CD4-positive, alpha-beta memory T cell (primary cell): Measurements from ENCODE around the gene RERE. TPM values are rescaled to one million over a fixed set of nuclear protein-coding genes. Genes with fewer than 3 reads are reported as not detected.

Source experiments
- CTCF ChIA-PET: fragments of 350-600 bp; sonication (Branson Sonifier 250); formaldehyde crosslinking; loops from one replicate; lab custom pipeline; 2021; ENCODE audit warnings: inconsistent platforms; ENCODE audit not compliant: partially characterized antibody; lab: Charles Lee
- POLR2A ChIA-PET: fragments of 350-600 bp; sonication (Branson Sonifier 250); formaldehyde crosslinking; loops from one replicate; lab custom pipeline; 2021; ENCODE audit not compliant: partially characterized antibody; lab: Charles Lee
- DNase-seq, 5 donors: peaks; one replicate each; pipeline versions ENCODE4 v3.0.0 to v3.0.0-alpha.2; 2020 to 2022; ENCODE audit warnings: mixed read lengths in 1 of 5
- H3K27ac ChIP-seq: one replicate; pipeline ENCODE4 v1.7.0; 2013; ENCODE audit warnings: low read depth, low read length
- H3K27me3 ChIP-seq: 2 replicates; pipeline ENCODE4 v1.7.0; 2013; ENCODE audit warnings: mild to moderate bottlenecking, low read length, moderate library complexity; ENCODE audit not compliant: insufficient read depth
- H3K36me3 ChIP-seq: 2 replicates; pipeline ENCODE4 v1.7.0; 2013; ENCODE audit warnings: mild to moderate bottlenecking, low read length, moderate library complexity; ENCODE audit not compliant: insufficient read depth
- H3K4me1 ChIP-seq: 2 replicates; pipeline ENCODE4 v1.7.0; 2013; ENCODE audit warnings: mild to moderate bottlenecking, low read length, moderate library complexity; ENCODE audit not compliant: insufficient read depth
- H3K4me3 ChIP-seq, 2 donors: one replicate each; pipeline ENCODE4 v1.7.0; 2013; ENCODE audit warnings: low read length in 2 of 2, mild to moderate bottlenecking in 1 of 2
- H3K9me3 ChIP-seq, 2 donors: one replicate each; pipeline ENCODE4 v1.7.0; 2013; ENCODE audit warnings: low read length in 2 of 2, control low read depth in 1 of 2; ENCODE audit not compliant: control insufficient read depth in 1 of 2
- H3K27ac Mint-ChIP-seq, 7 donors: one replicate each; pipeline ENCODE4 v1.8.0; 2020 to 2021; ENCODE audit warnings: mixed read lengths in 7 of 7, mild to moderate bottlenecking in 6 of 7, inconsistent platforms in 3 of 7, moderate library complexity in 3 of 7
- H3K27me3 Mint-ChIP-seq, 2 donors: one replicate each; pipeline ENCODE4 v1.8.0; 2020 to 2021; ENCODE audit warnings: mixed read lengths in 2 of 2
- H3K36me3 Mint-ChIP-seq, 2 donors: one replicate each; pipeline ENCODE4 v1.8.0; 2020 to 2021; ENCODE audit warnings: mixed read lengths in 2 of 2, inconsistent platforms in 1 of 2, mild to moderate bottlenecking in 1 of 2
- H3K4me1 Mint-ChIP-seq, 4 donors: one replicate each; pipeline ENCODE4 v1.8.0; 2020 to 2021; ENCODE audit warnings: mixed read lengths in 4 of 4, mild to moderate bottlenecking in 1 of 4
- H3K4me3 Mint-ChIP-seq, 8 donors: one replicate each; pipeline ENCODE4 v1.8.0; 2020 to 2021; ENCODE audit warnings: mixed read lengths in 8 of 8, mild to moderate bottlenecking in 7 of 8, moderate library complexity in 6 of 8, inconsistent platforms in 3 of 8
- H3K9me3 Mint-ChIP-seq, 8 donors: one replicate each; pipeline ENCODE4 v1.8.0; 2020 to 2021; ENCODE audit warnings: mixed read lengths in 8 of 8, mild to moderate bottlenecking in 5 of 8, inconsistent platforms in 3 of 8, moderate library complexity in 1 of 8
- intact Hi-C: fragments of 100-400 bp; cut with micrococcal nuclease; formaldehyde crosslinking; loops from one replicate; pipeline ENCODE4 v1.15.1; 2023
- polyA plus RNA-seq, 2 donors: library from polyadenylated mRNA; unstranded; fragments of 300-500 nt; fragmentation: Illumina TruSeq; gene quantifications; one replicate each; pipeline ENCODE4 v1.2.3, GENCODE V29; 2021
- total RNA-seq, 2 experiments: library from RNA; stranded (reverse); gene quantifications; one replicate each; pipeline ENCODE4 v1.2.3, GENCODE V29; 2021

The RERE gene
- total and polyA plus RNA-seq, 4 experiments from 2014 or later, result 0.38 to 117 (median 60.3) TPM

GRCh38 chr1:8520483-8520966, 296.9 kb downstream of the RERE start:
- Histone ChIP-seq H3K4me3 (no peak overlapping the region), H3K27ac (no peak overlapping the region), H3K36me3 (no peaks in the 10 kb centered on the region), H3K9me3 (no peaks in the 10 kb centered on the region), H3K27me3 (no peaks in the 10 kb centered on the region), H3K4me1 (peaks cover 66% of the 10 kb centered on the region)
- DNase-seq, result no peak
- Mint-ChIP-seq H3K36me3 (peaks cover 14 to 18% of the 10 kb centered on the region in 2 donors), H3K27ac (peak overlapping the region in 4 of 7 donors; percentile 45 to 92 (median 84)), H3K27me3 (no peaks in the 10 kb centered on the region), H3K9me3 (no peaks in the 10 kb centered on the region), H3K4me1 (peaks cover 49 to 69% (median 54%) of the 10 kb centered on the region in 4 donors), H3K4me3 (peak overlapping the region in 4 of 8 donors; percentile 1 to 47 (median 22))
- ChIA-PET CTCF (no interaction called here), POLR2A (interaction anchor here (1.0 to 1.1 kb wide), 2 partner anchors 9 to 10 kb away, joined by 3 read pairs; no protein-coding TSS in a partner anchor)
- intact Hi-C loops, result no loop called here

GRCh38 chr1:8519167-8519566, 298.3 kb downstream of the RERE start:
- Histone ChIP-seq H3K4me3 (no peak overlapping the region), H3K27ac (no peak overlapping the region), H3K9me3 (no peaks in the 10 kb centered on the region), H3K27me3 (no peaks in the 10 kb centered on the region), H3K4me1 (peaks cover 53% of the 10 kb centered on the region), H3K36me3 (no peaks in the 10 kb centered on the region)
- intact Hi-C loops, result no loop called here
- H3K9me3 Mint-ChIP-seq, result no peaks in the 10 kb centered on the region
- H3K4me3 Mint-ChIP-seq, result no peak overlapping the region
- peaks cover 42 to 62% (median 52%) of the 10 kb centered on the region in 4 donors for H3K4me1 Mint-ChIP-seq
- POLR2A ChIA-PET, result no interaction called here
- DNase-seq, result no peak
- peak overlapping the region in 1 of 7 donors; percentile 65 for H3K27ac Mint-ChIP-seq
- CTCF ChIA-PET, result no interaction called here
- no peaks in the 10 kb centered on the region for H3K27me3 Mint-ChIP-seq
- peaks cover 11 to 18% of the 10 kb centered on the region in 2 donors for H3K36me3 Mint-ChIP-seq

- peak overlapping the region in 1 of 8 donors; percentile 23 for H3K4me3 Mint-ChIP-seq
- no peaks in the 10 kb centered on the region for H3K9me3 Mint-ChIP-seq
- H3K27me3 ChIP-seq, result no peaks in the 10 kb centered on the region
- no peaks in the 10 kb centered on the region for H3K9me3 ChIP-seq
- H3K36me3 ChIP-seq, result no peaks in the 10 kb centered on the region
- H3K4me3 ChIP-seq, result no peak overlapping the region
- no peaks in the 10 kb centered on the region for H3K27me3 Mint-ChIP-seq
- no peak overlapping the region for H3K27ac ChIP-seq
- POLR2A ChIA-PET, result no interaction called here
- peak overlapping the region in 1 of 7 donors; percentile 15 for H3K27ac Mint-ChIP-seq
- no peak for DNase-seq
- H3K36me3 Mint-ChIP-seq, result peaks cover 9 to 17% of the 10 kb centered on the region in 2 donors
- CTCF ChIA-PET, result no interaction called here
- intact Hi-C loops, result no loop called here
- H3K4me1 ChIP-seq, result peaks cover 45% of the 10 kb centered on the region
- H3K4me1 Mint-ChIP-seq, result peaks cover 37 to 62% (median 49%) of the 10 kb centered on the region in 4 donors
These were observed 299.0 kb downstream of the RERE start for GRCh38 chr1:8518490-8518801.

GRCh38 chr1:8517661-8518489, 299.6 kb downstream of the RERE start:
- Histone ChIP-seq H3K27ac (no peak overlapping the region), H3K4me1 (peaks cover 41% of the 10 kb centered on the region), H3K4me3 (no peak overlapping the region), H3K27me3 (no peaks in the 10 kb centered on the region), H3K9me3 (no peaks in the 10 kb centered on the region), H3K36me3 (no peaks in the 10 kb centered on the region)
- peak overlapping the region in 6 of 7 donors; percentile 4 to 83 (median 60) for H3K27ac Mint-ChIP-seq
- H3K4me1 Mint-ChIP-seq, result peaks cover 33 to 59% (median 47%) of the 10 kb centered on the region in 4 donors
- H3K36me3 Mint-ChIP-seq, result peaks cover 6 to 14% of the 10 kb centered on the region in 2 donors
- peak overlapping the region in 2 of 8 donors; percentile 51 to 61 for H3K4me3 Mint-ChIP-seq
- POLR2A ChIA-PET, result interaction anchor here (1.7 kb wide), 1 partner anchor 7 kb away, joined by 7 read pairs; no protein-coding TSS in a partner anchor
- intact Hi-C loops, result no loop called here
- DNase-seq, result no peak
- CTCF ChIA-PET, result interaction anchor here (1.2 to 1.7 kb wide), 4 partner anchors 12 to 331 kb away, joined by 3 to 6 read pairs (median 3); no protein-coding TSS in a partner anchor
- H3K27me3 Mint-ChIP-seq, result no peaks in the 10 kb centered on the region
- H3K9me3 Mint-ChIP-seq, result no peaks in the 10 kb centered on the region

- Histone ChIP-seq H3K4me1 (peaks cover 47% of the 10 kb centered on the region), H3K9me3 (no peaks in the 10 kb centered on the region), H3K27me3 (no peaks in the 10 kb centered on the region), H3K4me3 (no peak overlapping the region), H3K36me3 (no peaks in the 10 kb centered on the region), H3K27ac (no peak overlapping the region)
- H3K4me3 Mint-ChIP-seq, result peak overlapping the region in 4 of 8 donors; percentile 2 to 61 (median 18)
- H3K27ac Mint-ChIP-seq, result peak overlapping the region in 5 of 7 donors; percentile 1 to 57 (median 37)
- no peak for DNase-seq
- ChIA-PET CTCF (interaction anchor here (1.2 to 1.7 kb wide), 5 partner anchors 12 to 332 kb away, joined by 3 to 6 read pairs (median 3); no protein-coding TSS in a partner anchor), POLR2A (interaction anchor here (0.8 to 1.7 kb wide), 2 partner anchors 8 to 27 kb away, joined by 3 to 7 read pairs; no protein-coding TSS in a partner anchor)
- H3K9me3 Mint-ChIP-seq, result no peaks in the 10 kb centered on the region
- peaks cover 35 to 60% (median 49%) of the 10 kb centered on the region in 4 donors for H3K4me1 Mint-ChIP-seq
- peaks cover 4 to 10% of the 10 kb centered on the region in 2 donors for H3K36me3 Mint-ChIP-seq
- intact Hi-C loops, result no loop called here
- H3K27me3 Mint-ChIP-seq, result no peaks in the 10 kb centered on the region
These were observed 300.5 kb downstream of the RERE start for GRCh38 chr1:8516793-8517556.

- Mint-ChIP-seq H3K4me3 (peak overlapping the region in 1 of 8 donors; percentile 25), H3K9me3 (no peaks in the 10 kb centered on the region), H3K36me3 (peaks cover 4 to 10% of the 10 kb centered on the region in 2 donors), H3K4me1 (peaks cover 35 to 59% (median 49%) of the 10 kb centered on the region in 4 donors), H3K27me3 (no peaks in the 10 kb centered on the region), H3K27ac (no peak overlapping the region)
- no peaks in the 10 kb centered on the region for H3K36me3 ChIP-seq
- peaks cover 47% of the 10 kb centered on the region for H3K4me1 ChIP-seq
- no peak overlapping the region for H3K4me3 ChIP-seq
- no peaks in the 10 kb centered on the region for H3K9me3 ChIP-seq
- intact Hi-C loops, result no loop called here
- H3K27ac ChIP-seq, result no peak overlapping the region
- no peaks in the 10 kb centered on the region for H3K27me3 ChIP-seq
- ChIA-PET CTCF (interaction anchor here (1.2 to 1.7 kb wide), 4 partner anchors 45 to 333 kb away, joined by 3 to 6 read pairs (median 4); no protein-coding TSS in a partner anchor), POLR2A (interaction anchor here (0.8 to 1.7 kb wide), 2 partner anchors 9 to 28 kb away, joined by 3 to 7 read pairs; no protein-coding TSS in a partner anchor)
- no peak for DNase-seq
These were observed 301.1 kb downstream of the RERE start for GRCh38 chr1:8516278-8516777.
